ENCODE data around the gene LATS2.

LATS2 gene

DNA sequence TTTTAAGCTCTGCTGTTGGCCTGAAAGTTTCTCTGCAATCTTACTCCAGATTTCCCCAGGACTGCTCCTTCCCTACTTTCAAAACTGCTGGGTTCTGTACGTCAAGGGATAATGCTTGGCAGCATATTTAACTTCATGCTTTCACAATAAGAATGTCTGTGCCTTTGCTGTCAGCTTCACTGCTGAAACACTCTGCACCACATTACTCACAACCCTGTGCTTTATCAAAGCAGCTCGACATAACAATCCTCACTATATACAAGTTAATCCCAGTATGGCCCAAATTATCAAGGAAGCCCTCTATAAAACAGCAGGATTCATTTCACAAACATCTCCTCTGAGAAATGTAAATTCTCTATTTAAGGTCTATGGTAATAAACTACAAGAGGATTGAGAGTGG is 17.5 kb downstream of the LATS2 start:
- H3K4me1 ChIP-seq (ENCODE audit: insufficient read depth, low read length), result peaks cover 7% of the 10 kb centered on the region; the same call in 1 of the 2 replicates
- H3K4me3 ChIP-seq (ENCODE audit: low read length), result no peak overlapping the region
- no peaks in the 10 kb centered on the region for H3K27me3 ChIP-seq (ENCODE audit: insufficient read depth, low read length)
- peaks cover 52% of the 10 kb centered on the region for H3K36me3 ChIP-seq (ENCODE audit: insufficient read depth, low read depth, low read length)
- no peaks in the 10 kb centered on the region for H3K9me3 ChIP-seq (ENCODE audit: insufficient read depth, low read depth, low read length)
- H3K27ac ChIP-seq (ENCODE audit: low read length), result no peak overlapping the region
- no peak overlapping the region for H3K9ac ChIP-seq (ENCODE audit: low read depth, low read length)

DNA sequence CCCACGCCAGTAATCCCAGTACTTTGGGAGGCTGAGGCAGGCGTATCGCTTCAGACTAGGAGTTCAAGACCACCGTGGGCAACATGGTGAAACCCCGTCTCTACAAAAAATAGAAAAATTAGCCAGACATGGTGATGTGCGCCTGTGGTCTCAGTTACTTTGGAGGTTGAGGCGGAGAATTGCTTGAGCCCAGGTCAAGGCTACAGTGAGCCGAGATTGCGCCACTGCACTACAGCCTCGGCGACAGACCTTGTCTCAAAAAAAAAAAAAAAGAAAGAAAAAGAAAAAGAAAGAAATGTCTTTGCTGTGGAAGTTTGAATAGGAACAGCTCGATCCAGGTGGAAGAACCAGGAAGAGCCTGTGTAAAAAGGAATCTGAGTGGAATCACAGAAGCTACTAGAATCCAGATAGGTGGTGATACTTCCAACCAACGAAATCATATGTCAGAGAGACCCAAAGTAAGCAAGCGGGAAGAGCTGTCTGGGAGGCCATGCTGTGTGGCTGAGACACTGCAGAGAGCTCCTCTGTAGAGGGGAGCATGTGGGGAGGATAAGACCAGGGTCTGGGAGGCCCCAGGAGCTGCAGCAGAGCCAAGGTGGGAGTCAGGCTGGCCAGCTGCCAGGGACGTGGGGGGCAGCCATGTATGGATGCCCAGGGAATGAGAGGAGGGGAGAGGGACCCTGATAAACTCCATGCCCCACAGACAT is 21.1 kb downstream of the LATS2 start:
- Histone ChIP-seq H3K9ac (ENCODE audit: low read depth, low read length) (no peak overlapping the region), H3K27me3 (ENCODE audit: insufficient read depth, low read length) (no peaks in the 10 kb centered on the region), H3K36me3 (ENCODE audit: insufficient read depth, low read depth, low read length) (peaks cover 34% of the 10 kb centered on the region), H3K4me3 (ENCODE audit: low read length) (no peak overlapping the region), H3K4me1 (ENCODE audit: insufficient read depth, low read length) (peaks cover 9% of the 10 kb centered on the region), H3K9me3 (ENCODE audit: insufficient read depth, low read depth, low read length) (no peaks in the 10 kb centered on the region), H3K27ac (ENCODE audit: low read length) (no peak overlapping the region)

DNA sequence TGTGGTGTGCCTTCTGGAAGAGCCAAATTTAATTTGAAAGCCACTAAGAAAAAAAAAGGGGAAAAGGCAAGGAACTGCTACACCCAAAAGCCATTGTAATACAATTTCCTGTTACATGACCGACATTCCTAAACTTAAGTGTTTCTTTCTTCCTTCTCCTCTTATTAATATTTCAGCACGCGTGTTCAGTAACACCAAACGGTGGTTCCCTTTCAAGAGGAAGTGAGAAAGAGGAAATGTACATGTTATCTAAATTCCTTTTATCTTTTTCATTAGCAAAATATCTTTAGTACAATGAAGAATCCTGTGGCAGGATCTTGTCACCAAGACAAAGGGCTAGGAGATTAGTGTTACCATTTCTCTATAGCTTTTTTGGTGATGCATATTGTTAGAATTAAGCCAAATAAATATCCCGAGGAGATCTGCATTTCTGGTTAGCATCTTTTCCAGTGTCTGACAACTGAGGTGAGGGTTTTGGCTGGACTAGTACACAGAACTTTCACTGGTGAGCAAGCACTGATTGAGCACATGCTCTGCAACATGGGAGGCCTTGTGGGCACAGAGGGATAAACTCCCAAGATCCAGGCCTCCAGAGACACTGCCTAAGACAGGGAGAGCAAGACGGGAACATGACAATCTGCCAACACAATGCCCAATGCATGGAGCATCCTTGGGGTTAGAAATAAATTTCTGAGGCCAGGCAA is 22.1 kb downstream of the LATS2 start:
- Histone ChIP-seq H3K9ac (ENCODE audit: low read depth, low read length) (no peak overlapping the region), H3K4me1 (ENCODE audit: insufficient read depth, low read length) (peaks cover 16% of the 10 kb centered on the region), H3K27ac (ENCODE audit: low read length) (no peak overlapping the region), H3K9me3 (ENCODE audit: insufficient read depth, low read depth, low read length) (no peaks in the 10 kb centered on the region), H3K36me3 (ENCODE audit: insufficient read depth, low read depth, low read length) (peaks cover 23% of the 10 kb centered on the region; the same call in 1 of the 2 replicates), H3K27me3 (ENCODE audit: insufficient read depth, low read length) (no peaks in the 10 kb centered on the region), H3K4me3 (ENCODE audit: low read length) (no peak overlapping the region)

DNA sequence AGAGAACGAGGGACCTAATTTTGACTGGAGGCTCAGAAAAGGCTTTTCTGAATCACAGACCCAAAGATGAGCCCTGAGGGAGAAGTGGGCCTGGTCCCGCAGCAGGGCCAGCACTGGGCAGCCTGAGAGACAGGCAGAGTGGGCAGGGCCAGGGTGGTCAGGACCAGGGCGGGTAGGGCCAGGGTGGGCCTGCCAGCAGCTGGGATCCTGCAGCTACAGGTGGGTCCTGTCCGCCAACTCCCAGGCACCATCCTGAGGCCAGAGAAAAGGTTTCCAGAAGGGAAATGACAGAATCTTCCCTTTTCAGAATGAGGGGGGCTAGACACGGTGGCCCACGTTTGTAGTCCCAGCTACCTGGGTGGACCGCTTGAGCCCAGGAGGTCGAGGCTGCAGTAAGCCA is 23.7 kb downstream of the LATS2 start:
- no peak overlapping the region for H3K9ac ChIP-seq (ENCODE audit: low read depth, low read length)
- no peak overlapping the region for H3K27ac ChIP-seq (ENCODE audit: low read length)
- peaks cover 9% of the 10 kb centered on the region; the same call in 1 of the 2 replicates for H3K36me3 ChIP-seq (ENCODE audit: insufficient read depth, low read depth, low read length)
- no peaks in the 10 kb centered on the region for H3K9me3 ChIP-seq (ENCODE audit: insufficient read depth, low read depth, low read length)
- H3K27me3 ChIP-seq (ENCODE audit: insufficient read depth, low read length), result no peaks in the 10 kb centered on the region
- peaks cover 25% of the 10 kb centered on the region for H3K4me1 ChIP-seq (ENCODE audit: insufficient read depth, low read length)
- H3K4me3 ChIP-seq (ENCODE audit: low read length), result no peak overlapping the region

DNA sequence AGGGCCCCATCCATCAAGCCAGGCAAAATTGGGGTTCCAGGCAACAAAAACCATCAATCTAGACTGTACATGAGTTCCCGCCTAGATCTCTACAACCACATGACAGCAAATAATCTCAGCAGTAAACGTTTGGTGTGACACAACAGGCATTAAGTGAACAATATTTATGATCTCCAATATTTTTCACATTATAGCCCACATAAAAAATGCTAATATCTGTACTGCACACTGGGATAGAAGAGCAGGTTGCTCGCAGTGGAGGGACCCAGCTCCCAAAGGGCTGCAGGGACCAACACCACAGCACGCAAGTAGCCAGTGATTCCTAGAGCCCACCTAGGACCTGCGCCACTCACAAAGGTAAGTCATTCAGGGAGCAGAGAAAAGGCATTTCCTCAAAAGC is 25.9 kb downstream of the LATS2 start:
- no peak overlapping the region for H3K9ac ChIP-seq (ENCODE audit: low read depth, low read length)
- H3K4me1 ChIP-seq (ENCODE audit: insufficient read depth, low read length), result peaks cover 25% of the 10 kb centered on the region
- H3K27ac ChIP-seq (ENCODE audit: low read length), result no peak overlapping the region
- H3K4me3 ChIP-seq (ENCODE audit: low read length), result no peak overlapping the region
- H3K36me3 ChIP-seq (ENCODE audit: insufficient read depth, low read depth, low read length), result no peaks in the 10 kb centered on the region
- H3K27me3 ChIP-seq (ENCODE audit: insufficient read depth, low read length), result no peaks in the 10 kb centered on the region
- no peaks in the 10 kb centered on the region for H3K9me3 ChIP-seq (ENCODE audit: insufficient read depth, low read depth, low read length)

DNA sequence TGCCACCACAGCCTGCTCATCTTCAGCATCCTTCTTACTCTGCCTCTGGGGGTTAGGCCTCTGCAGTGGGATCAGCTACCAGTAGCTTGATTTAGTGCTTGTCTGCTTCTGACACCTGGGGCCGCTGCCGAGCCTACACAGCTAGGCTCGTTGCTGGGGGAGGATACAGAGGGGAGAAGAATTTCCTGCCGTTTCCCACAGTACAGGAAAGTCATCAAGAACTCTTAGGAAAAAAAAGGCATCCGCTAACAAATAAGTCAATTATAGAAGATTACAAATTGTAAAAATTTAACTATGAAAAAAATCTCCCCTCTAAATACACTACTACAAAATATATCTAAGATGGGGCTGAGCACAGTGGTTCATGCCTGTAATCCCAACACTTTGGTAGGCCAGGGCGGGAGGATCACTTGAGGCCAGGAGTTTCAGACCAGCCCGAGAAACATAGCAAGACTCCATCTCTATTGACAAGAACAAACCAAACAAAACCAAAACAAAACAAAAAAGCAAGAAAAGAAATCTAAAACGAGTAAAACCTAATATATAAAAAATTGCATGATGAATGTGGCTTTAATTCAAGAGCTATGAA is 26.7 kb downstream of the LATS2 start:
- Histone ChIP-seq H3K27me3 (ENCODE audit: insufficient read depth, low read length) (no peaks in the 10 kb centered on the region), H3K9me3 (ENCODE audit: insufficient read depth, low read depth, low read length) (no peaks in the 10 kb centered on the region), H3K4me1 (ENCODE audit: insufficient read depth, low read length) (peaks cover 25% of the 10 kb centered on the region), H3K27ac (ENCODE audit: low read length) (no peak overlapping the region), H3K9ac (ENCODE audit: low read depth, low read length) (no peak overlapping the region), H3K4me3 (ENCODE audit: low read length) (no peak overlapping the region), H3K36me3 (ENCODE audit: insufficient read depth, low read depth, low read length) (no peaks in the 10 kb centered on the region)

DNA sequence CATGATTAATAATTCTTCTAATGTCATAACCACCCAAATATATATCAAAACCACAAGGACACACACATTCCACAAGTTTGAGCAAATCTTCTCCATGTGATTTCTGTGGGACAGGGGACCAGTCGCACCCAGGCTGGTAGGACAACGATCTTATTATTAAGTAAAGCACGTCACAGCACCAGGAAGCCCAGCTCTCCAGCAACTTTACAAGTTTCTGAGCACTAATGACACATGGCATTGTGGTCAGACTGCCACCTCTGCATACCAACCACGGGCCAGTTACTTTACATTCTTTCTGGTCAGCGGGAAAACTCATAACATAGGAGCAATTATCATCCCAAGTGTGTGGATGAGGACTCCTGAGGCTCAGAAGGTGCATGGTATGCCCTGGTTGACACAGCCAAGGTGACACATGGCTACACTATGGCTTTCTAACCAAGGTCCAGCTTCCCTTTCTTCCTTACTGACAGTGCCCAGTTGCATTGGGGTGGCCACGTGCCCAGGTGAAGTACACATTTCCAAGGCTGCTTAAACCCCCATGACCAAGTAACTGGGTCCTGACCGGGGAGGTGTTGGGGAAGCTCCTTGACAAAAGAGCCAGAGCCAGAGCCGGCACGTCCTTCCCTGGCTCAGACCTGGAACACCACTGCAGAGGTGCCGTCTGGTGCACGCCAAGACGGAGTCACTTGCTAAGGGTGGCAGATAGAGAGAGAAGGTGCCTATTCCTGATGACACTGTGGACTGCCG is 27.4 kb downstream of the LATS2 start:
- no peak overlapping the region for H3K4me3 ChIP-seq (ENCODE audit: low read length)
- no peak overlapping the region for H3K9ac ChIP-seq (ENCODE audit: low read depth, low read length)
- no peaks in the 10 kb centered on the region for H3K36me3 ChIP-seq (ENCODE audit: insufficient read depth, low read depth, low read length)
- no peaks in the 10 kb centered on the region for H3K9me3 ChIP-seq (ENCODE audit: insufficient read depth, low read depth, low read length)
- no peaks in the 10 kb centered on the region for H3K27me3 ChIP-seq (ENCODE audit: insufficient read depth, low read length)
- no peak overlapping the region for H3K27ac ChIP-seq (ENCODE audit: low read length)
- H3K4me1 ChIP-seq (ENCODE audit: insufficient read depth, low read length), result peaks cover 19% of the 10 kb centered on the region

DNA sequence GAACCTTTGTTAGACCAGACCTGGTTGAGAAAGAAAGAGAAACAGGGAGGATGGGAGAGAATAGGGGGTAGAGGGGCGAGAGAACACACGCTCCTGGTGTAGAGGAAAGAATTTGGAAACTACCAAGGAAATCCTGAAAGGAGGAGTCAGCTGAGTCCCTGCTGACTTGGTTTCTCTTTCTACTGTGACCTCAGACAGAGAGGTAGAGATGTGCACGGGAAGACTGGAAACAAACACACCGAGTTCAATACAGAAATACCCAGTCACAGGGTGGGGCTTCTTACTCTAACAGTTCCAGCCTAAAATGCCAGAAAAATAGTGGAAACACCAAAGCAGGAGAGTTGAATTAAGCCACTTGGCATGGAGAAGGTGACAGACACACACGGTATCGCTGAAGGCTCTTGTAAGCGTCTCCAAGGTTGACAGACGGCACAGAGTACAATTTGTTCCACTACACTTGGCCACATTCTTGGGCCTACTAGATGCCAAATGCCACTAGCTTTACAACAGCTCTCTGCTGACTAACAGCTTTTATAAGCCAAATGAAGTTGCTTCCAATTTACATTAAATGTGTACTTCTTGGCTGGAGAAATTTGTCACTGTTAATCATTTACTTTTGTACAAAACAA is 28.1 kb downstream of the LATS2 start:
- no peak overlapping the region for H3K27ac ChIP-seq (ENCODE audit: low read length)
- H3K9ac ChIP-seq (ENCODE audit: low read depth, low read length), result no peak overlapping the region

DNA sequence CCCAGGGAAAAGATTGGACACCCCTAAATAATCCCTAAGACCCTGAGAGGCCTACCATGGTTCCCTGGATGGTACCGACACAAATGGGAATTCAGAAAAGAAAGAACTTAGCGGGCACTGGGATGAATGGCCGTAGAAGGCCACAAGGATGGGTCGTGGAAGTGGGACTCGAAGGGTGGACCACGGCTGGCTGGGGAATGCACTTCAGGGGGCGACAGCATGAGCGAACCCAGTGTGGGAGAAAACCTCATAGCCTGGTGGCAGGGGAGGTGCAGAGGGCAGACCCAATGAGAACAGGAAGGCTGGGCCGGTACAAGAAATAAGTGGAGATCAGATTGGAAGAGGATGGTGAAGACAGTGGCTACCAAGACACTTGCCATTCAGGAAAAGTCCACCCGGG is 28.7 kb downstream of the LATS2 start:
- peaks cover 17% of the 10 kb centered on the region for H3K4me1 ChIP-seq (ENCODE audit: insufficient read depth, low read length)
- no peak overlapping the region for H3K27ac ChIP-seq (ENCODE audit: low read length)
- H3K9ac ChIP-seq (ENCODE audit: low read depth, low read length), result no peak overlapping the region
- no peaks in the 10 kb centered on the region for H3K9me3 ChIP-seq (ENCODE audit: insufficient read depth, low read depth, low read length)
- H3K4me3 ChIP-seq (ENCODE audit: low read length), result no peak overlapping the region
- no peaks in the 10 kb centered on the region for H3K27me3 ChIP-seq (ENCODE audit: insufficient read depth, low read length)
- H3K36me3 ChIP-seq (ENCODE audit: insufficient read depth, low read depth, low read length), result no peaks in the 10 kb centered on the region

More for the DNA sequence above, 28.1 kb downstream of the LATS2 start:
- Histone ChIP-seq H3K4me1 (ENCODE audit: insufficient read depth, low read length) (peaks cover 17% of the 10 kb centered on the region), H3K4me3 (ENCODE audit: low read length) (no peak overlapping the region), H3K36me3 (ENCODE audit: insufficient read depth, low read depth, low read length) (no peaks in the 10 kb centered on the region), H3K9me3 (ENCODE audit: insufficient read depth, low read depth, low read length) (no peaks in the 10 kb centered on the region), H3K27me3 (ENCODE audit: insufficient read depth, low read length) (no peaks in the 10 kb centered on the region)

DNA sequence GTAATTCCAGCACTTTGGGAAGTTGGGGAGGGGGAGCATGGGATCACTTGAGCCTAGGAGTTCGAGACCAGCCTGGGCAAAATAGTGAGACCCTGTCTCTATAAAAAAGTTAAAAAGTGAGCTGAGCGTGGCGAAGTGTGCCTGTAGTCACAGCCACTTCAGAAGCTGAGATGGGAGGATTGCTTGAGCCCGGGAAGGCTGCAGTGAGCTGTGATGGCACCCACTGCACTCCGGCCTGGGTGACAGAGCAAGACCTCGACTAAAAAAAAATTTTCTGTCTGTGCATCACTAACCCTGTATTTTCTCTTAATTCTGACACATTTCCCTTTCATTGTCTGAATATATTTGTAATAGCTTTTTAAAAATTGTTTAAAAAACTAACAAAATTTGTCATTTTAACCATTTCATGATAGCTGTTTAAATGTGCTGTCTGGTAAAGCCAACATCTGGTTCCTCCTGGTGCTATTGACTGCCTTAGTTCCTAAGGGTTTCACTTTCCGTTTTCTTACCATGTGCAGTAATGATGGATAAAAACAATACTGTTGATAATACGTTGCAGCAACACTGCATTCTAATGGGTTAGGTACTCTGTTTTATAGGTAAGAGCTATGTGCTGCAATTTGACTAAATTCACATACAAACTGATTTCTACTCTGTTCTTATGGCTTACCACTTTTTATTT is 29.7 kb downstream of the LATS2 start:
- peaks cover 17% of the 10 kb centered on the region for H3K4me1 ChIP-seq (ENCODE audit: insufficient read depth, low read length)

DNA sequence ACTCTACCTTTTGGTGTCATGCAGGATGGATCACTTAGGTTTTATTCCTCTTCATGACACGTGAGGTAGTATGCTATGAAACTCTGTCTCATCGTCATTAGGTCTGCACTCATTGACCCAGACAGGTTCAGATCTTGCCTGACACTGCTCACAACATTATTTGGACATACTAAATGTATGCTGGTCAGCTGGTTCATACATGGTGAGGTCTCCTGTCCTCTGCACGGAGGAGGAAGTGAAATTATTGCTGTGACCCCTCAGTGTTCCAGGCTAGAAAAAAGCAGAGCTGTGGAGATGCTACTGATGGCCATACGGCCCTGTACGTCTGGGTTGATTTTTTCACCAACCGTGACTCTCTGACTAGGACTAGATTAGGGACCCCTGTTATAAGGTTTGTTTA is 35.8 kb downstream of the LATS2 start:
- H3K27ac ChIP-seq (ENCODE audit: low read length), result no peak overlapping the region

More for the DNA sequence above, 29.7 kb downstream of the LATS2 start:
- Histone ChIP-seq H3K9ac (ENCODE audit: low read depth, low read length) (no peak overlapping the region), H3K9me3 (ENCODE audit: insufficient read depth, low read depth, low read length) (no peaks in the 10 kb centered on the region), H3K4me3 (ENCODE audit: low read length) (no peak overlapping the region), H3K27ac (ENCODE audit: low read length) (no peak overlapping the region), H3K27me3 (ENCODE audit: insufficient read depth, low read length) (no peaks in the 10 kb centered on the region), H3K36me3 (ENCODE audit: insufficient read depth, low read depth, low read length) (no peaks in the 10 kb centered on the region)

More for the DNA sequence above, 35.8 kb downstream of the LATS2 start:
- Histone ChIP-seq H3K36me3 (ENCODE audit: insufficient read depth, low read depth, low read length) (peaks cover 3% of the 10 kb centered on the region; the same call in 1 of the 2 replicates), H3K4me1 (ENCODE audit: insufficient read depth, low read length) (peaks cover 1% of the 10 kb centered on the region; the same call in 1 of the 2 replicates), H3K9ac (ENCODE audit: low read depth, low read length) (no peak overlapping the region), H3K4me3 (ENCODE audit: low read length) (no peak overlapping the region), H3K27me3 (ENCODE audit: insufficient read depth, low read length) (no peaks in the 10 kb centered on the region), H3K9me3 (ENCODE audit: insufficient read depth, low read depth, low read length) (no peaks in the 10 kb centered on the region)
